Astrocyte (in vitro differentiated cells and primary cell): ENCODE data around the gene ACYP2. TPM values are rescaled to one million over a fixed set of nuclear protein-coding genes. Genes with fewer than 3 reads are reported as not detected.

Experiments
- DNase-seq: peaks from one replicate; pipeline ENCODE4 v3.0.0-alpha.2; 2010; ENCODE audit warnings: low read depth
- FAIRE-seq: peaks from 2 replicates; lab custom pipeline; 2011; peaks lifted over from hg19 to GRCh38; lab: Jason Lieb, UNC
- H2AFZ ChIP-seq: 2 replicates; pipeline ENCODE4 v1.6.0; 2012; ENCODE audit warnings: low read depth, low read length, inconsistent platforms
- H3K27ac ChIP-seq: 2 replicates; pipeline ENCODE4 v1.5.1; 2011; ENCODE audit warnings: low read depth, low read length, inconsistent platforms
- H3K27me3 ChIP-seq: 2 replicates; pipeline ENCODE4 v1.6.0; 2011; ENCODE audit warnings: low read length, inconsistent platforms; ENCODE audit not compliant: insufficient read depth
- H3K36me3 ChIP-seq: 2 replicates; pipeline ENCODE4 v1.5.1; 2011; ENCODE audit warnings: low read length, inconsistent platforms; ENCODE audit not compliant: insufficient read depth
- H3K4me1 ChIP-seq: 2 replicates; pipeline ENCODE4 v1.5.1; 2011; ENCODE audit warnings: low read length, inconsistent platforms; ENCODE audit not compliant: insufficient read depth
- H3K4me2 ChIP-seq: 2 replicates; pipeline ENCODE4 v1.6.0; 2012; ENCODE audit warnings: low read length, inconsistent platforms
- H3K4me3 ChIP-seq: 2 replicates; pipeline ENCODE4 v1.5.1; 2011; ENCODE audit warnings: low read depth, mild to moderate bottlenecking, low read length, inconsistent platforms; ENCODE audit not compliant: insufficient read depth
- H3K79me2 ChIP-seq: 2 replicates; pipeline ENCODE4 v1.6.0; 2012; ENCODE audit warnings: mild to moderate bottlenecking, low read length, inconsistent platforms; ENCODE audit not compliant: insufficient read depth
- H3K9ac ChIP-seq: 2 replicates; pipeline ENCODE4 v1.6.0; 2012; ENCODE audit warnings: mild to moderate bottlenecking, low read length, inconsistent platforms
- H3K9me3 ChIP-seq: 2 replicates; pipeline ENCODE4 v1.5.1; 2012; ENCODE audit warnings: low read depth, mild to moderate bottlenecking, low read length, inconsistent platforms; ENCODE audit not compliant: insufficient read depth
- H4K20me1 ChIP-seq: 2 replicates; pipeline ENCODE4 v1.6.0; 2012; ENCODE audit warnings: low read length, inconsistent platforms; ENCODE audit not compliant: insufficient read depth
- H3K27ac Mint-ChIP-seq: one replicate; pipeline ENCODE4 v1.8.0; 2021; ENCODE audit warnings: mild to moderate bottlenecking, mixed read lengths; ENCODE audit not compliant: unreplicated experiment
- H3K27me3 Mint-ChIP-seq: one replicate; pipeline ENCODE4 v1.8.0; 2021; ENCODE audit warnings: low read depth, mixed read lengths; ENCODE audit not compliant: unreplicated experiment
- H3K36me3 Mint-ChIP-seq: one replicate; pipeline ENCODE4 v1.8.0; 2021; ENCODE audit warnings: low read depth, mixed read lengths; ENCODE audit not compliant: unreplicated experiment
- H3K4me1 Mint-ChIP-seq: one replicate; pipeline ENCODE4 v1.8.0; 2021; ENCODE audit warnings: low read depth, mixed read lengths; ENCODE audit not compliant: unreplicated experiment
- H3K4me3 Mint-ChIP-seq: one replicate; pipeline ENCODE4 v1.8.0; 2021; ENCODE audit warnings: mild to moderate bottlenecking, moderate library complexity, mixed read lengths; ENCODE audit not compliant: unreplicated experiment
- H3K9me3 Mint-ChIP-seq: one replicate; pipeline ENCODE4 v1.8.0; 2021; ENCODE audit warnings: mild to moderate bottlenecking, mixed read lengths; ENCODE audit not compliant: unreplicated experiment
- EZH2 ChIP-seq: IDR thresholded peaks from 2 replicates; pipeline ENCODE4 v1.6.1; 2012; ENCODE audit warnings: mild to moderate bottlenecking, low read length, inconsistent platforms; ENCODE audit not compliant: insufficient read depth
- total RNA-seq: library from RNA; stranded (reverse); gene quantifications from 2 replicates; pipeline ENCODE4 v1.2.1, GENCODE V29; 2021
- TF ChIP-seq, protein P1 (sequence below): IDR thresholded peaks from 2 replicates; pipeline ENCODE4 v1.5.1; 2011; ENCODE audit warnings: low read depth, mild to moderate bottlenecking, inconsistent platforms, low read length, moderate library complexity; ENCODE audit not compliant: insufficient read depth

ACYP2 gene
- total RNA-seq, 1 donor from 2014 or later = 6.8 TPM

- Mint-ChIP-seq H3K9me3 (no peaks in the 10 kb centered on the region), H3K27ac (no peak overlapping the region), H3K36me3 (no peaks in the 10 kb centered on the region), H3K27me3 (peaks cover 1% of the 10 kb centered on the region), H3K4me3 (no peak overlapping the region), H3K4me1 (no peaks in the 10 kb centered on the region)
- Histone ChIP-seq H3K27me3 (no peaks in the 10 kb centered on the region), H3K4me2 (no peak overlapping the region), H3K4me3 (no peak overlapping the region), H2AFZ (no peak overlapping the region), H3K79me2 (no peaks in the 10 kb centered on the region), H3K9ac (no peak overlapping the region), H3K4me1 (peaks cover 4% of the 10 kb centered on the region), H4K20me1 (no peaks in the 10 kb centered on the region), H3K27ac (no peak overlapping the region), H3K36me3 (no peaks in the 10 kb centered on the region), H3K9me3 (no peaks in the 10 kb centered on the region)
- FAIRE-seq = no peak
- DNase-seq = peak; percentile 76
- TF ChIP-seq EZH2 = no peak
These were observed 233.2 kb downstream of the ACYP2 start for GRCh38 chr2:54348646-54349045.

GRCh38 chr2:54350426-54350825, 235.0 kb downstream of the ACYP2 start:
- TF ChIP-seq, protein P1, sequence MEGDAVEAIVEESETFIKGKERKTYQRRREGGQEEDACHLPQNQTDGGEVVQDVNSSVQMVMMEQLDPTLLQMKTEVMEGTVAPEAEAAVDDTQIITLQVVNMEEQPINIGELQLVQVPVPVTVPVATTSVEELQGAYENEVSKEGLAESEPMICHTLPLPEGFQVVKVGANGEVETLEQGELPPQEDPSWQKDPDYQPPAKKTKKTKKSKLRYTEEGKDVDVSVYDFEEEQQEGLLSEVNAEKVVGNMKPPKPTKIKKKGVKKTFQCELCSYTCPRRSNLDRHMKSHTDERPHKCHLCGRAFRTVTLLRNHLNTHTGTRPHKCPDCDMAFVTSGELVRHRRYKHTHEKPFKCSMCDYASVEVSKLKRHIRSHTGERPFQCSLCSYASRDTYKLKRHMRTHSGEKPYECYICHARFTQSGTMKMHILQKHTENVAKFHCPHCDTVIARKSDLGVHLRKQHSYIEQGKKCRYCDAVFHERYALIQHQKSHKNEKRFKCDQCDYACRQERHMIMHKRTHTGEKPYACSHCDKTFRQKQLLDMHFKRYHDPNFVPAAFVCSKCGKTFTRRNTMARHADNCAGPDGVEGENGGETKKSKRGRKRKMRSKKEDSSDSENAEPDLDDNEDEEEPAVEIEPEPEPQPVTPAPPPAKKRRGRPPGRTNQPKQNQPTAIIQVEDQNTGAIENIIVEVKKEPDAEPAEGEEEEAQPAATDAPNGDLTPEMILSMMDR = no peak
- TF ChIP-seq EZH2 = no peak
- peaks cover 1% of the 10 kb centered on the region for H3K27me3 Mint-ChIP-seq
- no peaks in the 10 kb centered on the region for H3K9me3 Mint-ChIP-seq
- H3K4me2 ChIP-seq = no peak overlapping the region
- H3K27ac ChIP-seq = no peak overlapping the region
- H3K9ac ChIP-seq = no peak overlapping the region
- H3K4me1 Mint-ChIP-seq = no peaks in the 10 kb centered on the region
- no peaks in the 10 kb centered on the region for H3K27me3 ChIP-seq
- H3K36me3 Mint-ChIP-seq = no peaks in the 10 kb centered on the region
- no peaks in the 10 kb centered on the region for H3K9me3 ChIP-seq
- DNase-seq = no peak
- H3K79me2 ChIP-seq = no peaks in the 10 kb centered on the region
- no peak overlapping the region for H3K4me3 ChIP-seq
- no peaks in the 10 kb centered on the region for H3K36me3 ChIP-seq
- H2AFZ ChIP-seq = no peak overlapping the region
- H3K4me3 Mint-ChIP-seq = no peak overlapping the region
- H3K4me1 ChIP-seq = peaks cover 4% of the 10 kb centered on the region
- FAIRE-seq = no peak
- H4K20me1 ChIP-seq = no peaks in the 10 kb centered on the region
- H3K27ac Mint-ChIP-seq = no peak overlapping the region

DNA sequence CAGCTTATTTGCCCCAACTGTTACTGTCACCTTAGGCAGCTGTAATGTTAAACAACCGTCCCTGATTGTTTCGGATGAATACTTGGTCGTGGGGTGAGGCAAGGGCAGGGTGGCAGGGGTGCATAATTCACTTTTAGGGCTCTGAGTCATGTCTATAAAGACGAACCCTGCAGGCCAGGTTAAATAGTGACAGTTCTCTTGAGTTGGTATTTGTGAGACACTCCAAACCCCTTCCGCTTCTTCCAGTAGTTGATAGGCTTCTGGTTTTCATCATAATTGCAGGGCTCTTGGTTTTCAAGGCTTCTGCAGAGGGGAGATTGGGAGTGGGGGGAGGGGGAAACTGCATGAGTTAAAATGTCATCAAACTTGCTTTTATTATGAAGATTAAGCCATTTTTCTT, 237.8 kb downstream of the ACYP2 start:
- FAIRE-seq = peak; percentile 59
- Histone ChIP-seq H4K20me1 (no peaks in the 10 kb centered on the region), H3K9me3 (no peaks in the 10 kb centered on the region), H3K4me3 (no peak overlapping the region), H3K4me1 (peaks cover 4% of the 10 kb centered on the region), H2AFZ (no peak overlapping the region), H3K36me3 (no peaks in the 10 kb centered on the region), H3K9ac (no peak overlapping the region), H3K79me2 (no peaks in the 10 kb centered on the region), H3K27ac (no peak overlapping the region), H3K27me3 (no peaks in the 10 kb centered on the region), H3K4me2 (no peak overlapping the region)
- H3K27ac Mint-ChIP-seq = no peak overlapping the region
- no peak overlapping the region for H3K4me3 Mint-ChIP-seq
- no peaks in the 10 kb centered on the region for H3K9me3 Mint-ChIP-seq
- no peak for DNase-seq
- peaks cover 3% of the 10 kb centered on the region for H3K36me3 Mint-ChIP-seq
- no peaks in the 10 kb centered on the region for H3K27me3 Mint-ChIP-seq
- no peaks in the 10 kb centered on the region for H3K4me1 Mint-ChIP-seq
- TF ChIP-seq, protein P1 = no peak
- no peak for TF ChIP-seq EZH2

Other genes starting within 250 kb of the ACYP2 start
- 101 and 110 TPM in 2 replicates for gene PSME4, start 144.6 kb upstream of the ACYP2 start, total RNA-seq
- not detected in 2 replicates for gene TSPYL6, start 140.6 kb downstream of the ACYP2 start, total RNA-seq